ENCODE measurements around the gene TRAFD1.
A peak's percentile ranks its signal among the peaks of the same experiment; 100 is the strongest.
"Not testable (repeated sequence)": the region's sequence is repeated elsewhere in the genome, so short reads cannot be mapped to it uniquely, and the experiment has no call there.

The TRAFD1 gene

GRCh38 chr12:112097641-112098040 is 27.7 kb upstream of the TRAFD1 start:
- Histone ChIP-seq H3K9me3 (ENCODE audit: insufficient read depth, low read length) (no peaks in the 10 kb centered on the region), H3K36me3 (ENCODE audit: insufficient read depth, insufficient read length, low read length) (peaks cover 79% of the 10 kb centered on the region), H3K27me3 (ENCODE audit: insufficient read depth, insufficient read length) (no peaks in the 10 kb centered on the region), H3K4me1 (ENCODE audit: insufficient read depth, insufficient read length) (peaks cover 2% of the 10 kb centered on the region), H3K9ac (ENCODE audit: insufficient read length, low read depth) (no peak overlapping the region), H3K4me3 (ENCODE audit: insufficient read length, low read depth) (no peak overlapping the region)
- TF ChIP-seq SUZ12 (IDR thresholded peaks at IDR 0.05; ENCODE audit: extremely low read depth, insufficient read depth, insufficient read length) (no peak), ZNF274 (IDR thresholded peaks at IDR 0.05; ENCODE audit: low read depth, low read length) (no peak), YY1 (IDR thresholded peaks at IDR 0.05; ENCODE audit: insufficient read depth, insufficient read length) (no peak)
- DNase-seq (ENCODE audit: low read depth, low spot score): no peak

GRCh38 chr12:112100500-112100899 is 24.9 kb upstream of the TRAFD1 start:
- not testable (repeated sequence) for H3K4me1 ChIP-seq (ENCODE audit: insufficient read depth, insufficient read length); DNase-seq (ENCODE audit: low read depth, low spot score); H3K4me3 ChIP-seq (ENCODE audit: insufficient read length, low read depth); H3K9ac ChIP-seq (ENCODE audit: insufficient read length, low read depth); H3K9me3 ChIP-seq (ENCODE audit: insufficient read depth, low read length); H3K27me3 ChIP-seq (ENCODE audit: insufficient read depth, insufficient read length)
- peaks cover 81% of the 10 kb centered on the region for H3K36me3 ChIP-seq (ENCODE audit: insufficient read depth, insufficient read length, low read length)

GRCh38 chr12:112102127-112102526 is 23.2 kb upstream of the TRAFD1 start:
- TF ChIP-seq SUZ12 (IDR thresholded peaks at IDR 0.05; ENCODE audit: extremely low read depth, insufficient read depth, insufficient read length) (no peak), ZNF274 (IDR thresholded peaks at IDR 0.05; ENCODE audit: low read depth, low read length) (no peak), YY1 (IDR thresholded peaks at IDR 0.05; ENCODE audit: insufficient read depth, insufficient read length) (no peak)
- Histone ChIP-seq H3K36me3 (ENCODE audit: insufficient read depth, insufficient read length, low read length) (peaks cover 80% of the 10 kb centered on the region), H3K4me3 (ENCODE audit: insufficient read length, low read depth) (no peak overlapping the region), H3K27me3 (ENCODE audit: insufficient read depth, insufficient read length) (no peaks in the 10 kb centered on the region), H3K4me1 (ENCODE audit: insufficient read depth, insufficient read length) (peaks cover 9% of the 10 kb centered on the region), H3K9me3 (ENCODE audit: insufficient read depth, low read length) (no peaks in the 10 kb centered on the region), H3K9ac (ENCODE audit: insufficient read length, low read depth) (no peak overlapping the region)
- no peak for DNase-seq (ENCODE audit: low read depth, low spot score)

GRCh38 chr12:112102746-112103145 is 22.6 kb upstream of the TRAFD1 start:
- H3K9ac ChIP-seq (ENCODE audit: insufficient read length, low read depth); H3K4me3 ChIP-seq (ENCODE audit: insufficient read length, low read depth); H3K9me3 ChIP-seq (ENCODE audit: insufficient read depth, low read length); DNase-seq (ENCODE audit: low read depth, low spot score); H3K27me3 ChIP-seq (ENCODE audit: insufficient read depth, insufficient read length); H3K4me1 ChIP-seq (ENCODE audit: insufficient read depth, insufficient read length): not testable (repeated sequence)
- peaks cover 76% of the 10 kb centered on the region for H3K36me3 ChIP-seq (ENCODE audit: insufficient read depth, insufficient read length, low read length)

- H3K9me3 ChIP-seq (ENCODE audit: insufficient read depth, low read length): no peaks in the 10 kb centered on the region
- peaks cover 9% of the 10 kb centered on the region for H3K4me1 ChIP-seq (ENCODE audit: insufficient read depth, insufficient read length)
- TF ChIP-seq YY1 (IDR thresholded peaks at IDR 0.05; ENCODE audit: insufficient read depth, insufficient read length) (no peak), ZNF274 (IDR thresholded peaks at IDR 0.05; ENCODE audit: low read depth, low read length) (no peak), SUZ12 (IDR thresholded peaks at IDR 0.05; ENCODE audit: extremely low read depth, insufficient read depth, insufficient read length) (no peak)
- H3K27me3 ChIP-seq (ENCODE audit: insufficient read depth, insufficient read length): no peaks in the 10 kb centered on the region
- H3K4me3 ChIP-seq (ENCODE audit: insufficient read length, low read depth): no peak overlapping the region
- no peak overlapping the region for H3K9ac ChIP-seq (ENCODE audit: insufficient read length, low read depth)
- H3K36me3 ChIP-seq (ENCODE audit: insufficient read depth, insufficient read length, low read length): peaks cover 66% of the 10 kb centered on the region
- no peak for DNase-seq (ENCODE audit: low read depth, low spot score)
These were observed 21.4 kb upstream of the TRAFD1 start for GRCh38 chr12:112103758-112104503.

- Histone ChIP-seq H3K4me3 (ENCODE audit: insufficient read length, low read depth) (no peak overlapping the region), H3K9ac (ENCODE audit: insufficient read length, low read depth) (no peak overlapping the region), H3K9me3 (ENCODE audit: insufficient read depth, low read length) (no peaks in the 10 kb centered on the region), H3K4me1 (ENCODE audit: insufficient read depth, insufficient read length) (peaks cover 7% of the 10 kb centered on the region), H3K36me3 (ENCODE audit: insufficient read depth, insufficient read length, low read length) (peaks cover 49% of the 10 kb centered on the region), H3K27me3 (ENCODE audit: insufficient read depth, insufficient read length) (no peaks in the 10 kb centered on the region)
- TF ChIP-seq SUZ12 (IDR thresholded peaks at IDR 0.05; ENCODE audit: extremely low read depth, insufficient read depth, insufficient read length) (no peak), YY1 (IDR thresholded peaks at IDR 0.05; ENCODE audit: insufficient read depth, insufficient read length) (no peak), ZNF274 (IDR thresholded peaks at IDR 0.05; ENCODE audit: low read depth, low read length) (no peak)
- no peak for DNase-seq (ENCODE audit: low read depth, low spot score)
These were observed 19.5 kb upstream of the TRAFD1 start for GRCh38 chr12:112105891-112106290.

- peaks cover 7% of the 10 kb centered on the region for H3K4me1 ChIP-seq (ENCODE audit: insufficient read depth, insufficient read length)
These were observed 17.8 kb upstream of the TRAFD1 start for GRCh38 chr12:112107306-112108201.

More at GRCh38 chr12:112107306-112108201, 17.8 kb upstream of the TRAFD1 start:
- H3K36me3 ChIP-seq (ENCODE audit: insufficient read depth, insufficient read length, low read length): peaks cover 35% of the 10 kb centered on the region
- H3K9me3 ChIP-seq (ENCODE audit: insufficient read depth, low read length): no peaks in the 10 kb centered on the region
- DNase-seq (ENCODE audit: low read depth, low spot score): no peak
- no peaks in the 10 kb centered on the region for H3K27me3 ChIP-seq (ENCODE audit: insufficient read depth, insufficient read length)
- peak overlapping the region; percentile 99 for H3K4me3 ChIP-seq (ENCODE audit: insufficient read length, low read depth)
- H3K9ac ChIP-seq (ENCODE audit: insufficient read length, low read depth): peak overlapping the region; percentile 100
- TF ChIP-seq SUZ12 (IDR thresholded peaks at IDR 0.05; ENCODE audit: extremely low read depth, insufficient read depth, insufficient read length): no peak
- no peak for TF ChIP-seq ZNF274 (IDR thresholded peaks at IDR 0.05; ENCODE audit: low read depth, low read length)
- no peak for TF ChIP-seq YY1 (IDR thresholded peaks at IDR 0.05; ENCODE audit: insufficient read depth, insufficient read length)

All from NT2/D1 (cell line).